B cell (primary cell): ENCODE data around the gene SH3RF3. TPM values are rescaled to one million over a fixed set of nuclear protein-coding genes. Genes with fewer than 3 reads are reported as not detected.

Source experiments
- ATAC-seq: fragments of 200-7000 bp; cut with Tn5 transposase; one replicate; pipeline ENCODE4 v1.10.0; 2021; ENCODE audit warnings: low read depth, mild to moderate bottlenecking, moderate number of reproducible peaks, moderate library complexity
- CTCF ChIA-PET: fragments of 350-600 bp; sonication (Branson Sonifier 250); formaldehyde crosslinking; loops from one replicate; lab custom pipeline; 2021; ENCODE audit warnings: antibody characterized with exemption, inconsistent platforms; lab: Charles Lee
- POLR2A ChIA-PET: fragments of 350-600 bp; sonication (Branson Sonifier 250); formaldehyde crosslinking; loops from one replicate; lab custom pipeline; 2021; ENCODE audit warnings: antibody characterized with exemption; lab: Charles Lee
- DNase-seq: peaks from one replicate; pipeline ENCODE4 v3.0.0; 2013
- H2AFZ ChIP-seq: 2 replicates; pipeline ENCODE4 v1.6.1; 2012; ENCODE audit warnings: mild to moderate bottlenecking, low read depth, low read length; ENCODE audit not compliant: insufficient read depth, poor library complexity, severe bottlenecking
- H3K27ac ChIP-seq, 2 donors: 1 replicate in 1 of 2; 2 replicates in 1 of 2; pipeline ENCODE4 v1.5.1; 2012 to 2013; ENCODE audit warnings: low read length in 2 of 2, mild to moderate bottlenecking in 2 of 2, moderate library complexity in 1 of 2
- H3K27me3 ChIP-seq, 4 experiments: fragments of 200-600 bp in 1 of 4; sonication (generic) in 1 of 4; replicated peaks in 1 of 4; 1 replicate in 2 of 4; 2 replicates in 2 of 4; pipeline versions ENCODE4 v1.6.1 to v1.7.0; 2013 to 2016; ENCODE audit warnings: low read length in 3 of 4, mild to moderate bottlenecking in 2 of 4, mixed read lengths in 1 of 4, moderate library complexity in 1 of 4; ENCODE audit not compliant: insufficient read depth in 4 of 4, control insufficient read depth in 3 of 4; ENCODE audit errors: control extremely low read depth in 1 of 4
- H3K36me3 ChIP-seq, 2 experiments: replicated peaks in 1 of 2; 1 replicate in 1 of 2; 2 replicates in 1 of 2; pipeline versions ENCODE4 v1.6.1 to v1.7.1; 2013; ENCODE audit warnings: low read length in 1 of 2; ENCODE audit not compliant: insufficient read depth in 2 of 2, control insufficient read depth in 1 of 2; ENCODE audit errors: control extremely low read depth in 1 of 2, extremely low read depth in 1 of 2
- H3K4me1 ChIP-seq, 2 donors: fragments of 200-600 bp in 1 of 2; sonication (generic) in 1 of 2; 1 replicate in 1 of 2; 2 replicates in 1 of 2; pipeline versions ENCODE4 v1.5.1 to v1.6.1; 2013 to 2017; ENCODE audit warnings: low read length in 2 of 2; ENCODE audit not compliant: control insufficient read depth in 2 of 2, insufficient read depth in 2 of 2
- H3K4me2 ChIP-seq: replicated peaks from 2 replicates; pipeline ENCODE3; 2012; ENCODE audit warnings: mild to moderate bottlenecking, low read depth, low read length; ENCODE audit not compliant: poor library complexity, severe bottlenecking
- H3K4me3 ChIP-seq, 5 experiments: fragments of 200-600 bp in 1 of 5; sonication (generic) in 1 of 5; 1 replicate in 3 of 5; 2 replicates in 2 of 5; pipeline versions ENCODE4 v1.5.1 to v1.7.0; 2011 to 2016; ENCODE audit warnings: low read length in 4 of 5, mild to moderate bottlenecking in 4 of 5, low read depth in 2 of 5, control low read depth in 1 of 5, moderate library complexity in 1 of 5; ENCODE audit not compliant: insufficient read depth in 1 of 5; ENCODE audit errors: control extremely low read depth in 1 of 5, extremely low read depth in 1 of 5
- H3K79me2 ChIP-seq: fragments of 200-600 bp; sonication (generic); one replicate; pipeline ENCODE4 v1.6.0; 2016; ENCODE audit warnings: low read length; ENCODE audit not compliant: control insufficient read depth, insufficient read depth
- H3K9ac ChIP-seq: fragments of 200-600 bp; sonication (generic); 2 replicates; pipeline ENCODE4 v1.6.1; 2017; ENCODE audit warnings: mild to moderate bottlenecking, low read length, moderate library complexity
- H3K9me3 ChIP-seq, 3 donors: one replicate each; pipeline versions ENCODE4 v1.6.1 to v1.7.1; 2013; ENCODE audit warnings: low read length in 2 of 3; ENCODE audit not compliant: control insufficient read depth in 2 of 3, insufficient read depth in 1 of 3; ENCODE audit errors: control extremely low read depth in 1 of 3
- H4K20me1 ChIP-seq: 2 replicates; pipeline ENCODE4 v1.6.0; 2012; ENCODE audit warnings: mild to moderate bottlenecking, low read length; ENCODE audit not compliant: insufficient read depth, control insufficient read depth, poor library complexity, severe bottlenecking
- H3K27ac Mint-ChIP-seq: one replicate; pipeline ENCODE4 v1.8.0; 2021; ENCODE audit warnings: mixed read lengths
- H3K27me3 Mint-ChIP-seq: one replicate; pipeline ENCODE4 v1.8.0; 2021; ENCODE audit warnings: mixed read lengths
- H3K4me1 Mint-ChIP-seq: one replicate; pipeline ENCODE4 v1.8.0; 2021; ENCODE audit warnings: mixed read lengths
- H3K4me3 Mint-ChIP-seq: one replicate; pipeline ENCODE4 v1.8.0; 2021; ENCODE audit warnings: mixed read lengths
- H3K9me3 Mint-ChIP-seq: one replicate; pipeline ENCODE4 v1.8.0; 2022; ENCODE audit warnings: mixed read lengths; ENCODE audit not compliant: insufficient read depth
- CTCF ChIP-seq: fragments of 200-600 bp; IDR thresholded peaks from one replicate; pipeline ENCODE4 v1.8.0; 2022; ENCODE audit warnings: antibody characterized with exemption, mild to moderate bottlenecking
- EZH2 ChIP-seq: IDR thresholded peaks from 2 replicates; pipeline ENCODE4 v1.6.1; 2012; ENCODE audit warnings: borderline replicate concordance, low read depth, mild to moderate bottlenecking, moderate library complexity, low read length; ENCODE audit not compliant: insufficient read depth, poor library complexity, severe bottlenecking
- WGBS: methylation state at CpG from one replicate; pipeline ENCODE4 v1.1.5; 2013; ENCODE audit warnings: missing lambda C conversion rate; ENCODE audit not compliant: insufficient coverage; 5-methylcytosine and 5-hydroxymethylcytosine counted together
- intact Hi-C: fragments of 100-400 bp; cut with micrococcal nuclease; formaldehyde crosslinking; loops from one replicate; pipeline ENCODE4 v1.10.0; 2022
- polyA plus RNA-seq: library from polyadenylated mRNA; depleted of rRNA; stranded (reverse); fragments of >200 nt; gene quantifications from 2 replicates; pipeline ENCODE4 v1.2.3, GENCODE V29; 2012
- total RNA-seq, 2 donors: library from RNA; stranded (reverse); fragments of 120-200 nt in 1 of 2; gene quantifications; 1 replicate in 1 of 2; 2 replicates in 1 of 2; pipeline versions ENCODE4 v1.2.3 to v1.2.4, GENCODE V29; 2013 to 2022

The SH3RF3 gene
- total and polyA plus RNA-seq, 2 donors (not counting 1 experiment from before 2014, with no cell fraction given) = 0.07 to 1.2 TPM

GRCh38 chr2:109230941-109231420, 102.0 kb downstream of the SH3RF3 start:
- Mint-ChIP-seq H3K4me3 (no peak overlapping the region), H3K27me3 (no peaks in the 10 kb centered on the region), H3K9me3 (peaks cover 2% of the 10 kb centered on the region), H3K27ac (no peak overlapping the region), H3K4me1 (peaks cover 46% of the 10 kb centered on the region)
- Histone ChIP-seq H3K4me1 (peaks cover 16 to 37% of the 10 kb centered on the region in 2 donors), H4K20me1 (no peaks in the 10 kb centered on the region), H3K4me2 (no peak overlapping the region), H3K9me3 (no peaks in the 10 kb centered on the region), H3K27ac (no peak overlapping the region), H3K36me3 (no peaks in the 10 kb centered on the region), H2AFZ (no peak overlapping the region), H3K79me2 (peaks cover 6% of the 10 kb centered on the region), H3K4me3 (no peak overlapping the region), H3K27me3 (no peaks in the 10 kb centered on the region), H3K9ac (no peak overlapping the region)
- DNase-seq (no peak), ATAC-seq (no peak)
- ChIA-PET CTCF (no interaction called here), POLR2A (no interaction called here)
- TF ChIP-seq CTCF = no peak
- TF ChIP-seq EZH2 = no peak
- intact Hi-C loops = no loop called here
- 33% methylated on average over 1 of the region's 7 CpGs for WGBS

- Mint-ChIP-seq H3K4me3 (no peak overlapping the region), H3K27me3 (no peaks in the 10 kb centered on the region), H3K27ac (no peak overlapping the region), H3K4me1 (peaks cover 47% of the 10 kb centered on the region), H3K9me3 (peaks cover 2% of the 10 kb centered on the region)
- ChIA-PET POLR2A (no interaction called here), CTCF (no interaction called here)
- DNase-seq = no peak
- Histone ChIP-seq H3K9me3 (no peaks in the 10 kb centered on the region), H2AFZ (no peak overlapping the region), H3K4me1 (peaks cover 16 to 37% of the 10 kb centered on the region in 2 donors), H3K9ac (no peak overlapping the region), H3K4me2 (no peak overlapping the region), H3K4me3 (no peak overlapping the region), H3K27me3 (no peaks in the 10 kb centered on the region), H3K79me2 (peaks cover 6% of the 10 kb centered on the region), H3K27ac (no peak overlapping the region), H4K20me1 (no peaks in the 10 kb centered on the region), H3K36me3 (no peaks in the 10 kb centered on the region)
- intact Hi-C loops = no loop called here
- WGBS = 50% methylated on average over 1 of the region's 3 CpGs
- ATAC-seq = no peak
- TF ChIP-seq EZH2 = no peak
- TF ChIP-seq CTCF = no peak
Observed at GRCh38 chr2:109231428-109231827, 102.4 kb downstream of the SH3RF3 start.
